H1 (cell line): Measurements from ENCODE around the gene MACROD2. TPM values are rescaled to one million over a fixed set of nuclear protein-coding genes. Genes with fewer than 3 reads are reported as not detected.
A peak's percentile ranks its signal among the peaks of the same experiment; 100 is the strongest.

ENCODE experiments used
- CTCF ChIA-PET: fragments of 300-600 bp; sonication (Branson Sonifier 250); formaldehyde crosslinking; loops from one replicate; lab custom pipeline; 2021; ENCODE audit not compliant: partially characterized antibody; lab: Charles Lee
- POLR2A ChIA-PET: fragments of 300-600 bp; sonication (Branson Sonifier 250); formaldehyde crosslinking; loops from one replicate; lab custom pipeline; 2021; ENCODE audit warnings: inconsistent platforms; ENCODE audit not compliant: partially characterized antibody; lab: Charles Lee
- DNase-seq, 2 experiments: peaks; one replicate each; pipeline versions ENCODE4 v3.0.0 to v3.0.0-alpha.2; 2010 to 2022; ENCODE audit warnings: low spot score in 2 of 2, low read depth in 1 of 2, mixed read lengths in 1 of 2
- FAIRE-seq: peaks from 2 replicates; lab custom pipeline; 2011; peaks lifted over from hg19 to GRCh38; lab: Jason Lieb, UNC
- H2AFZ ChIP-seq: 2 replicates; pipeline ENCODE4 v1.8.1; 2012; ENCODE audit warnings: low read length, inconsistent platforms
- H2AK5ac ChIP-seq: 2 replicates; pipeline ENCODE4 v1.6.1; 2013; ENCODE audit warnings: low read depth, low read length
- H2BK120ac ChIP-seq: replicated peaks from 2 replicates; pipeline ENCODE3; 2013; ENCODE audit warnings: low read depth, low read length, inconsistent platforms
- H2BK12ac ChIP-seq: 2 replicates; pipeline ENCODE4 v1.6.1; 2013; ENCODE audit warnings: low read depth, low read length
- H2BK15ac ChIP-seq: 2 replicates; pipeline ENCODE4 v1.6.1; 2013; ENCODE audit warnings: low read length
- H2BK20ac ChIP-seq: 2 replicates; pipeline ENCODE4 v1.6.1; 2013; ENCODE audit warnings: low read length
- H2BK5ac ChIP-seq: 2 replicates; pipeline ENCODE4 v1.6.1; 2013; ENCODE audit warnings: low read depth, low read length
- H3K14ac ChIP-seq: 2 replicates; pipeline ENCODE4 v1.6.1; 2013; ENCODE audit warnings: inconsistent platforms; ENCODE audit not compliant: insufficient read length
- H3K18ac ChIP-seq: 2 replicates; pipeline ENCODE4 v1.6.1; 2013; ENCODE audit warnings: low read length; ENCODE audit errors: extremely low read depth
- H3K23ac ChIP-seq: 2 replicates; pipeline ENCODE4 v1.6.1; 2013; ENCODE audit warnings: inconsistent platforms; ENCODE audit not compliant: insufficient read length
- H3K23me2 ChIP-seq: 2 replicates; pipeline ENCODE4 v1.6.1; 2013; ENCODE audit warnings: low read depth, low read length
- H3K27ac ChIP-seq: 2 replicates; pipeline ENCODE4 v1.6.1; 2011; ENCODE audit warnings: low read depth, low read length, inconsistent platforms
- H3K27me3 ChIP-seq, 4 experiments: replicated peaks in 1 of 4; 1 replicate in 1 of 4; 2 replicates in 3 of 4; pipeline versions ENCODE4 v1.6.1 to v1.8.1; 2011 to 2013; ENCODE audit warnings: low read length in 3 of 4, mild to moderate bottlenecking in 3 of 4, inconsistent platforms in 2 of 4, mixed read lengths in 2 of 4, moderate library complexity in 1 of 4; ENCODE audit not compliant: control insufficient read depth in 3 of 4, insufficient read depth in 3 of 4; ENCODE audit errors: extremely low read depth in 1 of 4
- H3K36me3 ChIP-seq, 4 experiments: 2 replicates each; pipeline versions ENCODE4 v1.6.1 to v1.8.1; 2011 to 2013; ENCODE audit warnings: mild to moderate bottlenecking in 4 of 4, low read length in 3 of 4, moderate library complexity in 2 of 4, control low read depth in 1 of 4, inconsistent platforms in 1 of 4; ENCODE audit not compliant: insufficient read depth in 4 of 4, control insufficient read depth in 2 of 4
- H3K4ac ChIP-seq: replicated peaks from 2 replicates; pipeline ENCODE3; 2013; ENCODE audit warnings: low read length, low read depth, mixed read lengths, inconsistent platforms; ENCODE audit not compliant: insufficient read length
- H3K4me1 ChIP-seq, 4 experiments: replicated peaks in 1 of 4; 1 replicate in 1 of 4; 2 replicates in 3 of 4; pipeline versions ENCODE4 v1.6.1 to v1.8.1; 2011 to 2013; ENCODE audit warnings: low read length in 3 of 4, inconsistent platforms in 2 of 4, mixed read lengths in 1 of 4; ENCODE audit not compliant: insufficient read depth in 4 of 4, control insufficient read depth in 3 of 4
- H3K4me2 ChIP-seq, 2 experiments: 2 replicates each; pipeline versions ENCODE4 v1.6.1 to v1.8.1; 2011 to 2013; ENCODE audit warnings: low read depth in 2 of 2, low read length in 2 of 2, control low read depth in 1 of 2, inconsistent platforms in 1 of 2, mild to moderate bottlenecking in 1 of 2; ENCODE audit not compliant: insufficient read depth in 1 of 2
- H3K4me3 ChIP-seq, 4 experiments: fragments of 200-600, 300-600 bp in 1 of 4; sonication (generic), shearing (Covaris generic), sonication (Bioruptor Twin) in 1 of 4; 2 replicates each; pipeline versions ENCODE4 v1.5.1 to v1.8.1; 2011 to 2016; ENCODE audit warnings: low read length in 4 of 4, low read depth in 3 of 4, control low read depth in 2 of 4, inconsistent platforms in 2 of 4, mild to moderate bottlenecking in 2 of 4, mixed read lengths in 1 of 4, moderate library complexity in 1 of 4; ENCODE audit not compliant: insufficient read depth in 2 of 4; ENCODE audit errors: extremely low read depth in 1 of 4
- H3K56ac ChIP-seq: replicated peaks from 2 replicates; pipeline ENCODE3; 2013; ENCODE audit warnings: low read depth, mild to moderate bottlenecking, mixed read lengths, low read length, inconsistent platforms; ENCODE audit not compliant: insufficient read length
- H3K79me1 ChIP-seq: 2 replicates; pipeline ENCODE4 v1.6.1; 2013; ENCODE audit warnings: low read depth, low read length, control low read depth
- H3K79me2 ChIP-seq, 2 experiments: 2 replicates each; pipeline versions ENCODE4 v1.6.1 to v1.8.1; 2012 to 2013; ENCODE audit warnings: low read length in 2 of 2, mild to moderate bottlenecking in 2 of 2, inconsistent platforms in 1 of 2; ENCODE audit not compliant: insufficient read depth in 2 of 2, control insufficient read depth in 1 of 2
- H3K9ac ChIP-seq, 4 experiments: replicated peaks in 1 of 4; 1 replicate in 1 of 4; 2 replicates in 3 of 4; pipeline versions ENCODE4 v1.6.1 to v1.8.1; 2011 to 2013; ENCODE audit warnings: low read depth in 3 of 4, low read length in 3 of 4, control low read depth in 2 of 4, mild to moderate bottlenecking in 2 of 4, moderate library complexity in 2 of 4, inconsistent platforms in 1 of 4; ENCODE audit errors: extremely low read depth in 1 of 4
- H3K9me3 ChIP-seq, 2 experiments: 2 replicates each; pipeline versions ENCODE4 v1.6.1 to v1.8.1; 2012 to 2013; ENCODE audit warnings: mild to moderate bottlenecking in 2 of 2, moderate library complexity in 2 of 2, control low read depth in 1 of 2, inconsistent platforms in 1 of 2, low read depth in 1 of 2, low read length in 1 of 2, mixed read lengths in 1 of 2; ENCODE audit not compliant: insufficient read depth in 2 of 2
- H4K20me1 ChIP-seq, 2 experiments: replicated peaks in 1 of 2; 2 replicates each; pipeline versions ENCODE3 to v1.8.1; 2011 to 2013; ENCODE audit warnings: inconsistent platforms in 2 of 2, low read length in 2 of 2, mild to moderate bottlenecking in 1 of 2; ENCODE audit not compliant: insufficient read depth in 2 of 2, control insufficient read depth in 1 of 2
- H4K5ac ChIP-seq: 2 replicates; pipeline ENCODE4 v1.6.1; 2013; ENCODE audit warnings: low read length, low read depth, mixed read lengths, inconsistent platforms; ENCODE audit not compliant: insufficient read length
- H4K8ac ChIP-seq: 2 replicates; pipeline ENCODE4 v1.8.0; 2013; ENCODE audit warnings: mild to moderate bottlenecking, moderate library complexity, low read length, inconsistent platforms; ENCODE audit not compliant: insufficient read depth; ENCODE audit errors: extremely low read depth
- H4K91ac ChIP-seq: replicated peaks from 2 replicates; pipeline ENCODE3; 2013; ENCODE audit warnings: low read length, mixed read lengths, inconsistent platforms; ENCODE audit not compliant: insufficient read length
- ATF3 ChIP-seq: IDR thresholded peaks from 2 replicates; pipeline ENCODE4 v1.6.1; 2011; ENCODE audit warnings: low read depth, mild to moderate bottlenecking, low read length; ENCODE audit not compliant: insufficient read depth
- CHD2 ChIP-seq: IDR thresholded peaks from 2 replicates; pipeline ENCODE4 v1.6.1; 2012; ENCODE audit warnings: low read length, improper control_type of control experiment
- CTBP2 ChIP-seq: IDR thresholded peaks from 2 replicates; pipeline ENCODE4 v1.7.0; 2011; ENCODE audit warnings: borderline replicate concordance, mild to moderate bottlenecking, moderate library complexity, mixed read lengths, low read length; ENCODE audit not compliant: insufficient read depth, insufficient read length
- E2F6 ChIP-seq: IDR thresholded peaks from 2 replicates; pipeline ENCODE4 v1.6.1; 2012; ENCODE audit warnings: inconsistent platforms
- EZH2 ChIP-seq: fragments of 200-600 bp; sonication (generic); IDR thresholded peaks from 2 replicates; pipeline ENCODE4 v1.7.1; 2012; ENCODE audit warnings: low read depth, mild to moderate bottlenecking, moderate library complexity, low read length, inconsistent platforms; ENCODE audit not compliant: severe bottlenecking
- GABPA ChIP-seq: IDR thresholded peaks from 2 replicates; pipeline ENCODE4 v1.6.1; 2011; ENCODE audit warnings: mild to moderate bottlenecking, low read length, moderate library complexity, borderline replicate concordance; ENCODE audit not compliant: insufficient read depth
- HDAC6 ChIP-seq: IDR thresholded peaks from one replicate; pipeline ENCODE4 v1.7.1; 2012; ENCODE audit warnings: low read depth, mild to moderate bottlenecking, inconsistent platforms, low read length, moderate library complexity
- JUN ChIP-seq: IDR thresholded peaks from 2 replicates; pipeline ENCODE4 v1.6.1; 2011; ENCODE audit warnings: low read depth, mild to moderate bottlenecking, improper control_type of control experiment, low read length
- JUND ChIP-seq: IDR thresholded peaks from 2 replicates; pipeline ENCODE4 v1.6.1; 2011; ENCODE audit warnings: mild to moderate bottlenecking, improper control_type of control experiment, low read length
- SIN3A ChIP-seq, 2 experiments: IDR thresholded peaks in 1 of 2; conservative IDR thresholded peaks in 1 of 2; 2 replicates each; pipeline ENCODE4 v1.6.1; 2011 to 2012; ENCODE audit warnings: low read length in 2 of 2, improper control_type of control experiment in 1 of 2, low read depth in 1 of 2, mild to moderate bottlenecking in 1 of 2
- WGBS, 2 experiments: shearing (Covaris generic) in 1 of 2; methylation state at CpG; one replicate each; pipeline versions ENCODE4 v1.1.6 to v1.1.7; 2013 to 2015; ENCODE audit warnings: low lambda C conversion rate in 2 of 2, mixed read lengths in 2 of 2, inconsistent platforms in 1 of 2, low coverage in 1 of 2, missing lambda C conversion rate in 1 of 2; ENCODE audit not compliant: insufficient replicate concordance in 2 of 2, insufficient coverage in 1 of 2, insufficient read length in 1 of 2; ENCODE audit errors: extremely low coverage in 1 of 2, missing lambda C conversion rate in 1 of 2; 5-methylcytosine and 5-hydroxymethylcytosine counted together
- polyA plus RNA-seq, 7 experiments: library from polyadenylated mRNA; depleted of rRNA in 3 of 7; stranded (reverse) in 5 of 7; unstranded in 2 of 7; fragments of >200 nt in 5 of 7; fragments of 200-250 nt in 2 of 7; gene quantifications; 1 replicate in 5 of 7; 2 replicates in 1 of 7; 4 replicates in 1 of 7; pipeline versions ENCODE4 v1.2.1 to v1.2.3, GENCODE V29; 2011 to 2013; ENCODE audit warnings: missing spikeins in 2 of 7, mixed read lengths in 2 of 7
- total RNA-seq: library from RNA; stranded (reverse); fragmentation: NEBNext Ultra II Directional; extraction: Animal tissue kit (Norgen Biotek cat#: 25700); gene quantifications from 2 replicates; pipeline ENCODE4 v1.2.1, GENCODE V29; 2021

MACROD2 gene
- total and polyA plus RNA-seq, 2 of the 8 experiments (the other 6 are each of a cell fraction or from before 2014, with no cell fraction given) = 0.70 to 3.9 TPM

GRCh38 chr20:14913896-14914620, 918.7 kb downstream of the MACROD2 start:
- WGBS, 2 experiments = 92% methylated on average over 6 of the region's 6 CpGs; no CpG with 5 or more reads in 1 of the 2 experiments
- no peak overlapping the region for H4K91ac ChIP-seq
- H2BK5ac ChIP-seq = no peak overlapping the region
- no peaks in the 10 kb centered on the region for H3K79me2 ChIP-seq
- H3K27me3 ChIP-seq = no peaks in the 10 kb centered on the region
- no peaks in the 10 kb centered on the region; the same call in 1 of the 2 replicates for H3K79me1 ChIP-seq
- H2BK120ac ChIP-seq = no peak overlapping the region
- H3K27ac ChIP-seq = no peak overlapping the region
- no peak overlapping the region for H4K8ac ChIP-seq
- H3K56ac ChIP-seq = no peak overlapping the region
- no peak for DNase-seq
- H3K18ac ChIP-seq = no peak overlapping the region
- no peak overlapping the region for H3K4ac ChIP-seq
- no peak overlapping the region for H2BK12ac ChIP-seq
- no peak overlapping the region for H3K4me3 ChIP-seq
- H3K36me3 ChIP-seq = no peaks in the 10 kb centered on the region
- H3K4me2 ChIP-seq = no peak overlapping the region
- no peak overlapping the region for H2AK5ac ChIP-seq
- FAIRE-seq = no peak
- H3K4me1 ChIP-seq = peaks cover 0 to 2% (median 0%) of the 10 kb centered on the region in 4 experiments; a peak in 2 of 7 replicates
- no peak overlapping the region for H3K23ac ChIP-seq
- H3K23me2 ChIP-seq = peaks cover 1% of the 10 kb centered on the region; the same call in 1 of the 2 replicates
- CTCF ChIA-PET = interaction anchor here (0.7 kb wide), 1 partner anchor 43 kb away, joined by 3 read pairs; no protein-coding TSS in a partner anchor
- no peak overlapping the region for H2AFZ ChIP-seq
- no peak overlapping the region for H2BK15ac ChIP-seq
- POLR2A ChIA-PET = no interaction called here
- no peak overlapping the region for H3K14ac ChIP-seq
- H4K20me1 ChIP-seq = no peaks in the 10 kb centered on the region
- H4K5ac ChIP-seq = no peak overlapping the region
- 0 out of 7 replicates have a peak overlapping the region, but pooled peaks of 1 of the 4 experiments have one; percentile 26 for H3K9ac ChIP-seq
- no peaks in the 10 kb centered on the region for H3K9me3 ChIP-seq
- H2BK20ac ChIP-seq = no peak overlapping the region
- TF ChIP-seq CHD2 (no peak), E2F6 (no peak), HDAC6 (no peak), GABPA (no peak), JUN (no peak), SIN3A (conservative IDR thresholded peaks at IDR 0.05 in 1 of 2, IDR thresholded peaks at IDR 0.05 in 1 of 2; ENCODE audit: low read depth in 1 of 2, low read length in 2 of 2) (no peak), CTBP2 (no peak), EZH2 (no peak), ATF3 (no peak), JUND (no peak)
